ENCODE measurements around the gene GCSAM.

- no peak for TF ChIP-seq CTCF (IDR thresholded peaks at IDR 0.05)
- no peak for TF ChIP-seq POLR2A (IDR thresholded peaks at IDR 0.05)
Observed at GRCh38 chr3:112171144-112171543, 38.1 kb upstream of the GCSAM start.
